Keratinocyte (primary cell): ENCODE data around the gene DLGAP1. TPM values are rescaled to one million over a fixed set of nuclear protein-coding genes. Genes with fewer than 3 reads are reported as not detected.

Experiments
- DNase-seq: peaks from one replicate; pipeline ENCODE4 v3.0.0-alpha.2; 2011; ENCODE audit warnings: low read depth, missing footprints, low spot score
- FAIRE-seq: peaks from 2 replicates; lab custom pipeline; 2011; peaks lifted over from hg19 to GRCh38; lab: Jason Lieb, UNC
- H2AFZ ChIP-seq: 2 replicates; pipeline ENCODE4 v1.6.0; 2012; ENCODE audit warnings: low read length, control low read depth, inconsistent platforms; ENCODE audit not compliant: control insufficient read depth
- H3K27ac ChIP-seq: 2 replicates; pipeline ENCODE4 v1.5.1; 2011; ENCODE audit warnings: low read length; ENCODE audit not compliant: control insufficient read depth, insufficient read depth
- H3K27me3 ChIP-seq: 3 replicates; pipeline ENCODE4 v1.6.0; 2011; ENCODE audit warnings: low read length; ENCODE audit not compliant: control insufficient read depth, insufficient read depth; ENCODE audit errors: extremely low read depth
- H3K36me3 ChIP-seq, 2 experiments: 2 replicates in 1 of 2; 3 replicates in 1 of 2; pipeline ENCODE4 v1.5.1; 2011; ENCODE audit warnings: low read length in 2 of 2, mild to moderate bottlenecking in 1 of 2; ENCODE audit not compliant: control insufficient read depth in 2 of 2, insufficient read depth in 2 of 2; ENCODE audit errors: extremely low read depth in 1 of 2
- H3K4me1 ChIP-seq: 3 replicates; pipeline ENCODE4 v1.5.1; 2011; ENCODE audit warnings: low read length; ENCODE audit not compliant: control insufficient read depth, insufficient read depth; ENCODE audit errors: extremely low read depth
- H3K4me2 ChIP-seq: 3 replicates; pipeline ENCODE4 v1.6.0; 2011; ENCODE audit warnings: low read depth, low read length; ENCODE audit not compliant: control insufficient read depth, insufficient read depth; ENCODE audit errors: extremely low read depth
- H3K4me3 ChIP-seq, 3 experiments: fragments of 200-600 bp in 1 of 3; sonication (generic) in 1 of 3; 2 replicates in 2 of 3; 3 replicates in 1 of 3; pipeline ENCODE4 v1.5.1; 2011 to 2016; ENCODE audit warnings: low read length in 3 of 3, mild to moderate bottlenecking in 3 of 3, control low read depth in 2 of 3, inconsistent platforms in 1 of 3, low read depth in 1 of 3, mixed read lengths in 1 of 3, mixed run types in 1 of 3, moderate library complexity in 1 of 3; ENCODE audit not compliant: control insufficient read depth in 2 of 3, insufficient read depth in 2 of 3; ENCODE audit errors: extremely low read depth in 1 of 3
- H3K79me2 ChIP-seq: 2 replicates; pipeline ENCODE4 v1.6.0; 2012; ENCODE audit warnings: low read length; ENCODE audit not compliant: control insufficient read depth, insufficient read depth
- H3K9ac ChIP-seq: 3 replicates; pipeline ENCODE4 v1.6.0; 2011; ENCODE audit warnings: low read length; ENCODE audit not compliant: control insufficient read depth, insufficient read depth; ENCODE audit errors: extremely low read depth
- H3K9me1 ChIP-seq: 3 replicates; pipeline ENCODE4 v1.6.0; 2011; ENCODE audit warnings: low read length; ENCODE audit not compliant: control insufficient read depth, insufficient read depth; ENCODE audit errors: extremely low read depth
- H3K9me3 ChIP-seq: 2 replicates; pipeline ENCODE4 v1.5.1; 2012; ENCODE audit warnings: low read depth, low read length; ENCODE audit not compliant: control insufficient read depth
- H4K20me1 ChIP-seq: 3 replicates; pipeline ENCODE4 v1.6.0; 2011; ENCODE audit warnings: low read length; ENCODE audit not compliant: control insufficient read depth, insufficient read depth; ENCODE audit errors: extremely low read depth
- EZH2 ChIP-seq: IDR thresholded peaks from one replicate; pipeline ENCODE4 v1.6.1; 2012; ENCODE audit warnings: inconsistent platforms, mild to moderate bottlenecking, low read length, moderate library complexity
- dilution Hi-C: fragments of 300-500 bp; cut with MboI; formaldehyde crosslinking; loops from one replicate; pipeline ENCODE4 v1.7.0; 2020; ENCODE audit warnings: low sequenced_read_pairs; ENCODE audit not compliant: extremely low pct_ligation_motif_present
- polyA plus RNA-seq, 5 experiments: library from polyadenylated mRNA; depleted of rRNA in 3 of 5; stranded (reverse) in 3 of 5; stranded (forward) in 1 of 5; unstranded in 1 of 5; fragments of >200 nt; gene quantifications; 1 replicate in 1 of 5; 2 replicates in 3 of 5; 3 replicates in 1 of 5; pipeline versions ENCODE4 v1.2.1 to v1.2.3, GENCODE V29; 2011 to 2012; ENCODE audit warnings: missing spikeins in 2 of 5, low read depth in 1 of 5, low replicate concordance in 1 of 5
- TF ChIP-seq, protein P1 (sequence below), 3 experiments: IDR thresholded peaks in 1 of 3; conservative IDR thresholded peaks in 1 of 3; optimal IDR thresholded peaks in 1 of 3; 2 replicates in 2 of 3; 3 replicates in 1 of 3; pipeline versions ENCODE3 to v1.5.1; 2011; ENCODE audit warnings: low read length in 3 of 3, mild to moderate bottlenecking in 3 of 3, moderate library complexity in 2 of 3, control low read depth in 1 of 3, inconsistent platforms in 1 of 3; ENCODE audit not compliant: insufficient read depth in 2 of 3; ENCODE audit errors: extremely low read depth in 1 of 3

DLGAP1 gene
- polyA plus RNA-seq, 1 donor (not counting 4 experiments of a cell fraction or from before 2014, with no cell fraction given), result not detected

DNA sequence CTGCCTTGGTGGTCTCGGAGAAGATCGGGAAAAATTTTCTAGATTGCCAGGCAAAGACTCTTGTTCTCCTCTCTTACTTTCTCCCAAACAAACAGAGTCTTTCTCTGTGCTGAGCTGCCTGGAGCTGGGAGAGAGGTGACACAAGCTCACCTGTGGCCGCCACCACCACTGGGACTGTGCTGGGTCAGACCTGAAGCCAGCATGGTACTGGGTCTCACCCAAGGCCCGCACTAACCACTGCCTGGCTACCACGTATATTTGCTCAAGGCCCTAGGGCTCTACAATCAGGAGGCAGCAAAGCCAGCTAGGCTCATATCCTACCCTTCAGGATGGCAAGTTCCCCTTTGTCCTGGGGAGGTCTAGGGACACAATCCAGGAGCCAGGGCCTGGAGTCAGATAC lies 312.2 kb downstream of the DLGAP1 start:
- H3K4me3 ChIP-seq, result no peak overlapping the region
- dilution Hi-C loops, result no loop called here
- H3K4me1 ChIP-seq, result no peaks in the 10 kb centered on the region
- DNase-seq (no peak), FAIRE-seq (no peak)
- no peak overlapping the region for H3K9ac ChIP-seq
- H2AFZ ChIP-seq, result no peak overlapping the region
- H4K20me1 ChIP-seq, result no peaks in the 10 kb centered on the region
- no peak overlapping the region for H3K4me2 ChIP-seq
- H3K9me1 ChIP-seq, result no peaks in the 10 kb centered on the region
- no peaks in the 10 kb centered on the region for H3K9me3 ChIP-seq
- no peaks in the 10 kb centered on the region for H3K79me2 ChIP-seq
- H3K27me3 ChIP-seq, result no peaks in the 10 kb centered on the region
- TF ChIP-seq, protein P1, sequence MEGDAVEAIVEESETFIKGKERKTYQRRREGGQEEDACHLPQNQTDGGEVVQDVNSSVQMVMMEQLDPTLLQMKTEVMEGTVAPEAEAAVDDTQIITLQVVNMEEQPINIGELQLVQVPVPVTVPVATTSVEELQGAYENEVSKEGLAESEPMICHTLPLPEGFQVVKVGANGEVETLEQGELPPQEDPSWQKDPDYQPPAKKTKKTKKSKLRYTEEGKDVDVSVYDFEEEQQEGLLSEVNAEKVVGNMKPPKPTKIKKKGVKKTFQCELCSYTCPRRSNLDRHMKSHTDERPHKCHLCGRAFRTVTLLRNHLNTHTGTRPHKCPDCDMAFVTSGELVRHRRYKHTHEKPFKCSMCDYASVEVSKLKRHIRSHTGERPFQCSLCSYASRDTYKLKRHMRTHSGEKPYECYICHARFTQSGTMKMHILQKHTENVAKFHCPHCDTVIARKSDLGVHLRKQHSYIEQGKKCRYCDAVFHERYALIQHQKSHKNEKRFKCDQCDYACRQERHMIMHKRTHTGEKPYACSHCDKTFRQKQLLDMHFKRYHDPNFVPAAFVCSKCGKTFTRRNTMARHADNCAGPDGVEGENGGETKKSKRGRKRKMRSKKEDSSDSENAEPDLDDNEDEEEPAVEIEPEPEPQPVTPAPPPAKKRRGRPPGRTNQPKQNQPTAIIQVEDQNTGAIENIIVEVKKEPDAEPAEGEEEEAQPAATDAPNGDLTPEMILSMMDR (optimal IDR thresholded peaks at IDR 0.05 in 1 of 3, IDR thresholded peaks at IDR 0.05 in 1 of 3, conservative IDR thresholded peaks at IDR 0.05 in 1 of 3; ENCODE audit: extremely low read depth in 1 of 3, insufficient read depth in 2 of 3, low read length in 3 of 3), result no peak
- TF ChIP-seq EZH2, result no peak
- no peak overlapping the region for H3K27ac ChIP-seq
- H3K36me3 ChIP-seq, result no peaks in the 10 kb centered on the region

DNA sequence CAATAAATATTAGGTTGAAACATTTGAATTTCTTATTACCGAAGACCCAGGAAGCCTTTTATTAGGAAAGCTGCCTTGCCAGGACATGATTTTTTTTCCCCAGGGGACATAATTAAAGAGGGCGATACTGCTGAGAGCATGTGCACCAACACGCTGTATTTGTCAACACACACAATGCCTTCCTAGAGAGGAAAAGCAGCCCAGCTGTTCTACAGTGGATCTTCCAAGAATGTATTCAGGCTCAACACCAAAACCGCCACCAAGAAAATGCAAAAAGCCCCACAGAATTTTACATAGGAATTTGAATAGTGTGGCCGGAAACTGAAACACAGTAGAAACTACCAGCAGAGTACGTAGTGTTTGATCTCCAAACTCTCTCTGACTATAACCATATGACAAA lies 320.4 kb downstream of the DLGAP1 start:
- TF ChIP-seq, protein P1 (optimal IDR thresholded peaks at IDR 0.05 in 1 of 3, IDR thresholded peaks at IDR 0.05 in 1 of 3, conservative IDR thresholded peaks at IDR 0.05 in 1 of 3; ENCODE audit: extremely low read depth in 1 of 3, insufficient read depth in 2 of 3, low read length in 3 of 3), result no peak
- no peak for TF ChIP-seq EZH2
- Histone ChIP-seq H3K4me1 (no peaks in the 10 kb centered on the region), H3K27ac (no peak overlapping the region), H3K9me3 (no peaks in the 10 kb centered on the region), H3K36me3 (no peaks in the 10 kb centered on the region), H3K4me2 (no peak overlapping the region), H3K79me2 (no peaks in the 10 kb centered on the region), H2AFZ (no peak overlapping the region), H3K27me3 (no peaks in the 10 kb centered on the region), H4K20me1 (no peaks in the 10 kb centered on the region), H3K9ac (no peak overlapping the region), H3K9me1 (no peaks in the 10 kb centered on the region), H3K4me3 (no peak overlapping the region)
- FAIRE-seq (no peak), DNase-seq (no peak)
- dilution Hi-C loops, result no loop called here
